HCT116 (cell line): Measurements from ENCODE around the gene GPX2.

Experiments
- CTCF ChIP-seq, 3 experiments: fragments of 200-600 bp in 1 of 3; sonication (generic) in 1 of 3; IDR thresholded peaks in 2 of 3; conservative IDR thresholded peaks in 1 of 3; 2 replicates each; pipeline ENCODE4 v1.5.1; 2012 to 2017; ENCODE audit warnings: low read depth in 2 of 3, low read length in 2 of 3, antibody characterized with exemption in 1 of 3, borderline replicate concordance in 1 of 3, control low read depth in 1 of 3, mild to moderate bottlenecking in 1 of 3, mixed read lengths in 1 of 3, mixed run types in 1 of 3, moderate library complexity in 1 of 3; ENCODE audit not compliant: insufficient read depth in 1 of 3
- JUND ChIP-seq: IDR thresholded peaks from 2 replicates; pipeline ENCODE4 v1.6.1; 2012
- POLR2AphosphoS5 ChIP-seq: IDR thresholded peaks from 2 replicates; pipeline ENCODE4 v1.6.1; 2011; ENCODE audit warnings: mild to moderate bottlenecking, low read depth, low read length, moderate library complexity

GRCh38 chr14:64910847-64911495, 31.6 kb downstream of the GPX2 start:
- TF ChIP-seq POLR2AphosphoS5 (no peak), JUND (no peak), CTCF (IDR thresholded peaks at IDR 0.05 in 2 of 3, conservative IDR thresholded peaks at IDR 0.05 in 1 of 3; ENCODE audit: borderline replicate concordance in 1 of 3, insufficient read depth in 1 of 3, low read depth in 2 of 3, low read length in 2 of 3) (peak; percentile 63 to 81 (median 65))
